K562 (cell line): Measurements from ENCODE around the gene CSF1. TPM values are rescaled to one million over a fixed set of nuclear protein-coding genes. Genes with fewer than 3 reads are reported as not detected.
A peak's percentile ranks its signal among the peaks of the same experiment; 100 is the strongest.

Experiments
- ATAC-seq: fragments of 200-7000 bp; cut with Tn5 transposase; 3 replicates; pipeline ENCODE4 v1.9.1; 2020; ENCODE audit warnings: moderate library complexity
- BruUV-seq: library from RNA; stranded (reverse); fragments of 400-500 nt; replicated peaks from 2 replicates; lab custom pipeline; 2021; lab: Mats Ljungman, UMichigan
- CTCF ChIA-PET: fragments of 300-600 bp; formaldehyde crosslinking; extraction: SDS; loops from one replicate; lab custom pipeline; 2021; ENCODE audit warnings: low intra/inter-chr PET ratio; lab: Yijun Ruan, JAX
- POLR2A ChIA-PET: fragments of 300-600, 350-650 bp; sonication (Branson Sonifier 250); formaldehyde crosslinking; extraction: SDS; loops from one replicate; lab custom pipeline; 2021; ENCODE audit warnings: antibody characterized with exemption, inconsistent platforms; lab: Yijun Ruan, JAX
- DNase-seq, 4 experiments: peaks; one replicate each; pipeline versions ENCODE4 v3.0.0 to v3.0.0-alpha.2; 2011 to 2018; ENCODE audit warnings: low spot score in 3 of 4, mixed read lengths in 3 of 4; ENCODE audit errors: extremely low read depth in 1 of 4
- FAIRE-seq: peaks from 2 replicates; lab custom pipeline; 2011; peaks lifted over from hg19 to GRCh38; lab: Jason Lieb, UNC
- H2AFZ ChIP-seq: 2 replicates; pipeline ENCODE4 v1.6.0; 2011; ENCODE audit warnings: low read depth, low read length, control low read depth, inconsistent platforms
- H3K27ac ChIP-seq: fragments of 200-600 bp; 3 replicates; pipeline ENCODE4 v1.8.0; 2011; ENCODE audit warnings: low read depth, mild to moderate bottlenecking, control low read depth, inconsistent platforms, low read length, moderate library complexity, mixed read lengths; ENCODE audit errors: extremely low read depth
- H3K27me3 ChIP-seq, 2 experiments: fragments of 300-600 bp in 1 of 2; 2 replicates in 1 of 2; 3 replicates in 1 of 2; pipeline versions ENCODE4 v1.6.0 to v1.8.0; 2011; ENCODE audit warnings: inconsistent platforms in 2 of 2, low read length in 2 of 2, mild to moderate bottlenecking in 1 of 2, mixed read lengths in 1 of 2, moderate library complexity in 1 of 2; ENCODE audit not compliant: control insufficient read depth in 2 of 2, insufficient read depth in 2 of 2
- H3K36me3 ChIP-seq: fragments of 300-600 bp; 3 replicates; pipeline ENCODE4 v1.8.0; 2011; ENCODE audit warnings: mild to moderate bottlenecking, low read length, inconsistent platforms; ENCODE audit not compliant: control insufficient read depth, insufficient read depth
- H3K4me1 ChIP-seq, 2 experiments: fragments of 200-600 bp in 1 of 2; replicated peaks in 1 of 2; 2 replicates in 1 of 2; 3 replicates in 1 of 2; pipeline versions ENCODE4 v1.5.1 to v1.8.0; 2011; ENCODE audit warnings: inconsistent platforms in 2 of 2, low read length in 2 of 2, mild to moderate bottlenecking in 1 of 2, mixed read lengths in 1 of 2, moderate library complexity in 1 of 2; ENCODE audit not compliant: control insufficient read depth in 2 of 2, insufficient read depth in 2 of 2
- H3K4me2 ChIP-seq: 2 replicates; pipeline ENCODE4 v1.6.1; 2011; ENCODE audit warnings: low read length, control low read depth, inconsistent platforms, mixed read lengths; ENCODE audit not compliant: insufficient read depth
- H3K4me3 ChIP-seq: fragments of 200-600 bp; sonication (generic), shearing (Covaris generic); 2 replicates; pipeline ENCODE4 v1.5.1; 2016; ENCODE audit warnings: control low read depth, inconsistent platforms
- H3K79me2 ChIP-seq: fragments of 200-600 bp; 3 replicates; pipeline ENCODE4 v1.8.0; 2011; ENCODE audit warnings: low read length, inconsistent platforms; ENCODE audit not compliant: control insufficient read depth, insufficient read depth
- H3K9ac ChIP-seq, 2 experiments: 2 replicates each; pipeline versions ENCODE4 v1.6.0 to v1.6.1; 2011; ENCODE audit warnings: low read depth in 2 of 2, low read length in 2 of 2, control low read depth in 1 of 2, inconsistent platforms in 1 of 2, mild to moderate bottlenecking in 1 of 2, mixed read lengths in 1 of 2; ENCODE audit not compliant: insufficient read depth in 1 of 2
- H3K9me1 ChIP-seq: one replicate; pipeline ENCODE4 v1.6.0; 2011; ENCODE audit warnings: inconsistent platforms, mild to moderate bottlenecking, low read length, moderate library complexity; ENCODE audit not compliant: control insufficient read depth, insufficient read depth
- H3K9me3 ChIP-seq: replicated peaks from 2 replicates; pipeline ENCODE4 v1.5.1; 2011; ENCODE audit warnings: low read depth, low read length, inconsistent platforms; ENCODE audit not compliant: control insufficient read depth, insufficient read depth
- H4K20me1 ChIP-seq: replicated peaks from 2 replicates; pipeline ENCODE4 v1.6.1; 2011; ENCODE audit warnings: low read length, inconsistent platforms, mixed read lengths; ENCODE audit not compliant: control insufficient read depth, insufficient read depth
- CBX1 ChIP-seq: sonication (generic); IDR thresholded peaks from 2 replicates; pipeline ENCODE4 v1.6.1; 2016; ENCODE audit warnings: antibody characterized with exemption, low read depth, mild to moderate bottlenecking
- DMBX1 ChIP-seq: fragments of 250-450 bp; sonication (Bioruptor Pico); IDR thresholded peaks from 2 replicates; pipeline ENCODE4 v1.8.0; 2022; ENCODE audit warnings: inconsistent platforms, mild to moderate bottlenecking, moderate library complexity, borderline replicate concordance
- GATAD2A ChIP-seq: fragments of 450-650 bp; IDR thresholded peaks from 2 replicates; pipeline ENCODE4 v1.6.1; 2017
- KAT7 ChIP-seq: sonication (generic); formaldehyde crosslinking; IDR thresholded peaks from 2 replicates; pipeline ENCODE4 v1.8.0; 2022; ENCODE audit warnings: missing genetic modification reagents, mild to moderate bottlenecking, borderline replicate concordance
- NELFE ChIP-seq: IDR thresholded peaks from 2 replicates; pipeline ENCODE4 v1.6.1; 2011; ENCODE audit warnings: mild to moderate bottlenecking; ENCODE audit not compliant: insufficient read depth, insufficient read length
- TAF9B ChIP-seq: fragments of 450-650 bp; IDR thresholded peaks from 2 replicates; pipeline ENCODE4 v1.6.1; 2018; ENCODE audit warnings: mild to moderate bottlenecking; ENCODE audit not compliant: partially characterized antibody
- WGBS: fragments of 100-300 bp; shearing (Covaris generic); methylation state at CpG from one replicate; pipeline ENCODE4 v1.1.6; 2016; ENCODE audit warnings: low coverage, mixed read lengths; ENCODE audit not compliant: insufficient coverage; ENCODE audit errors: missing lambda C conversion rate; 5-methylcytosine and 5-hydroxymethylcytosine counted together
- in situ Hi-C: fragments of 300-500 bp; cut with MboI; formaldehyde crosslinking; loops from 4 replicates; pipeline ENCODE4 v1.15.0; 2018; ENCODE audit warnings: inconsistent platforms, mixed read lengths
- intact Hi-C: fragments of 100-400 bp; cut with micrococcal nuclease; formaldehyde crosslinking; loops from 2 replicates; pipeline ENCODE4 v1.14.2; 2022
- polyA plus RNA-seq, 8 experiments: library from polyadenylated mRNA; depleted of rRNA in 4 of 8; stranded (reverse) in 5 of 8; unstranded in 3 of 8; fragments of >200 nt; fragmentation: Nextera tagmentation in 2 of 8; fragmentation: Illumina TruSeq in 1 of 8; extraction: Ambion mirVana in 2 of 8; extraction: Trizol in 1 of 8; gene quantifications; 2 replicates each; pipeline versions ENCODE4 v1.2.1 to v1.2.3, GENCODE V29; 2011 to 2014; ENCODE audit warnings: inconsistent platforms in 1 of 8, missing spikeins in 1 of 8
- total RNA-seq, 7 experiments: library from RNA; depleted of rRNA in 6 of 7; stranded (reverse); fragments of >200 nt in 6 of 7; fragmentation: Illumina TruSeq in 2 of 7; extraction: Trizol in 2 of 7; gene quantifications; 2 replicates each; pipeline versions ENCODE4 v1.2.1 to v1.2.3, GENCODE V29; 2011 to 2021; ENCODE audit warnings: low replicate concordance in 1 of 7
- TF ChIP-seq, protein P1 (sequence below), 2 experiments: IDR thresholded peaks; 2 replicates each; pipeline ENCODE4 v1.6.1; 2011; ENCODE audit warnings: borderline replicate concordance in 1 of 2, control low read depth in 1 of 2, low read depth in 1 of 2, low read length in 1 of 2, mild to moderate bottlenecking in 1 of 2, mixed read lengths in 1 of 2, moderate library complexity in 1 of 2; ENCODE audit not compliant: insufficient read depth in 1 of 2, insufficient read length in 1 of 2, poor library complexity in 1 of 2, severe bottlenecking in 1 of 2; ENCODE audit errors: extremely low read depth in 1 of 2
- TF ChIP-seq, protein P2 (sequence below), 2 experiments: fragments of 450-650 bp; IDR thresholded peaks; 2 replicates each; pipeline ENCODE4 v1.6.1; 2016

Gene CSF1
- total and polyA plus RNA-seq, 9 of the 15 experiments (the other 6 are each of a cell fraction or from before 2014, with no cell fraction given), result 0.18 to 11.8 (median 2.8) TPM

DNA sequence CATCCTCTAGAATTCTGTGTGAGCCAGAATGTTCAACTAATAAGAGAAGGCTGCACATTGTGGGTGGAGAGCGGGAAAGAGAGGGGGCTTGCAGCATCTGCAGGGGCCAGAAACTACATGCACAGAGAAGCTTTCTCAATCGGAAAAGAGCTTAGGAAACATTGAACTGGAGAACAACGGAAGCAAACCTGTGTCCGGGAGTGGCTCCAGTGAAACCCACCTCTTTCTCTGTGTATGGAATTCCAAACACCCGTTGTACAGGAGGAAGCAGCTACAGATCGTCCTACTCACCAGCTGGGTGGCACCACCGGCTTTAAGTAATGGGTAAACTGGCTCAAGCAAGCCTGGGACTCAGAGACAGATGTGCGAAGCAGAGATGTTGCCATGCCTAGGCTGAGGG is 14.0 kb upstream of the CSF1 start:
- Histone ChIP-seq H3K36me3 (no peaks in the 10 kb centered on the region), H3K9me1 (peaks cover 5% of the 10 kb centered on the region), H2AFZ (peak overlapping the region; percentile 82), H3K9ac (peak overlapping the region; percentile 75 to 86; a peak in 3 of 4 replicates), H3K27ac (peak overlapping the region; percentile 91), H3K9me3 (no peaks in the 10 kb centered on the region), H4K20me1 (no peaks in the 10 kb centered on the region), H3K27me3 (no peaks in the 10 kb centered on the region), H3K4me1 (peaks cover 30 to 66% of the 10 kb centered on the region in 2 experiments), H3K79me2 (peaks cover 5% of the 10 kb centered on the region; the same call in 1 of the 3 replicates), H3K4me2 (peak overlapping the region; percentile 91), H3K4me3 (peak overlapping the region; percentile 34)
- intact Hi-C loops, result no loop called here
- ChIA-PET POLR2A (interaction anchor here (0.6 to 1.7 kb wide), 8 partner anchors 9 to 206 kb away, joined by 3 to 9 read pairs (median 4); no protein-coding TSS in a partner anchor), CTCF (no interaction called here)
- BruUV-seq, result no TSS peak
- ATAC-seq (no peak), DNase-seq (no peak), FAIRE-seq (no peak)
- WGBS, result 54% methylated on average over 8 of the region's 8 CpGs
- in situ Hi-C loops, result no loop called here
- TF ChIP-seq DMBX1 (CRISPR knock-in tag), result peak; percentile 22; the same call in 1 of the 2 replicates
- TF ChIP-seq TAF9B, result no peak
- 0 out of 2 replicates have a peak, but pooled peaks have one; percentile 39 for TF ChIP-seq KAT7 (CRISPR knock-in tag)
- TF ChIP-seq CBX1, result no peak
- TF ChIP-seq, protein P1, sequence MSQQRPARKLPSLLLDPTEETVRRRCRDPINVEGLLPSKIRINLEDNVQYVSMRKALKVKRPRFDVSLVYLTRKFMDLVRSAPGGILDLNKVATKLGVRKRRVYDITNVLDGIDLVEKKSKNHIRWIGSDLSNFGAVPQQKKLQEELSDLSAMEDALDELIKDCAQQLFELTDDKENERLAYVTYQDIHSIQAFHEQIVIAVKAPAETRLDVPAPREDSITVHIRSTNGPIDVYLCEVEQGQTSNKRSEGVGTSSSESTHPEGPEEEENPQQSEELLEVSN (IDR thresholded peaks at IDR 0.05; ENCODE audit: borderline replicate concordance in 1 of 2, extremely low read depth in 1 of 2, insufficient read depth in 1 of 2, insufficient read length in 1 of 2, low read depth in 1 of 2, low read length in 1 of 2, poor library complexity in 1 of 2, severe bottlenecking in 1 of 2), result peak in 1 of 2 experiments; percentile 66
- no peak for TF ChIP-seq NELFE
- TF ChIP-seq, protein P2, sequence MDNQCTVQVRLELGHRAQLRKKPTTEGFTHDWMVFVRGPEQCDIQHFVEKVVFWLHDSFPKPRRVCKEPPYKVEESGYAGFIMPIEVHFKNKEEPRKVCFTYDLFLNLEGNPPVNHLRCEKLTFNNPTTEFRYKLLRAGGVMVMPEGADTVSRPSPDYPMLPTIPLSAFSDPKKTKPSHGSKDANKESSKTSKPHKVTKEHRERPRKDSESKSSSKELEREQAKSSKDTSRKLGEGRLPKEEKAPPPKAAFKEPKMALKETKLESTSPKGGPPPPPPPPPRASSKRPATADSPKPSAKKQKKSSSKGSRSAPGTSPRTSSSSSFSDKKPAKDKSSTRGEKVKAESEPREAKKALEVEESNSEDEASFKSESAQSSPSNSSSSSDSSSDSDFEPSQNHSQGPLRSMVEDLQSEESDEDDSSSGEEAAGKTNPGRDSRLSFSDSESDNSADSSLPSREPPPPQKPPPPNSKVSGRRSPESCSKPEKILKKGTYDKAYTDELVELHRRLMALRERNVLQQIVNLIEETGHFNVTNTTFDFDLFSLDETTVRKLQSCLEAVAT (IDR thresholded peaks at IDR 0.05), result 0 out of 4 replicates have a peak, but pooled peaks of 1 of the 2 experiments have one; percentile 6
- no peak for TF ChIP-seq GATAD2A
